ENCODE data around the gene ZNF423.

ZNF423 gene

GRCh38 chr16:49635591-49636581 lies 220.0 kb downstream of the ZNF423 start:
- no peak for DNase-seq

- no peak for DNase-seq
Observed at GRCh38 chr16:49635009-49635350, 220.9 kb downstream of the ZNF423 start.

GRCh38 chr16:49634235-49635008 lies 221.5 kb downstream of the ZNF423 start:
- DNase-seq, result no peak

- no peak for DNase-seq
Observed at GRCh38 chr16:49632795-49633184, 223.1 kb downstream of the ZNF423 start.

GRCh38 chr16:49632086-49632794 lies 223.7 kb downstream of the ZNF423 start:
- DNase-seq, result no peak

- DNase-seq, result no peak
Observed at GRCh38 chr16:49631187-49632041, 224.5 kb downstream of the ZNF423 start.

GRCh38 chr16:49630783-49631182 lies 225.1 kb downstream of the ZNF423 start:
- no peak for DNase-seq

GRCh38 chr16:49629851-49630250 lies 226.1 kb downstream of the ZNF423 start:
- no peak for DNase-seq

- no peak for DNase-seq
Observed at GRCh38 chr16:49628148-49628547, 227.8 kb downstream of the ZNF423 start.

- DNase-seq, result no peak
Observed at GRCh38 chr16:49625311-49626065, 230.4 kb downstream of the ZNF423 start.

- DNase-seq, result no peak
Observed at GRCh38 chr16:49623501-49624266, 232.2 kb downstream of the ZNF423 start.

GRCh38 chr16:49622421-49623402 lies 233.2 kb downstream of the ZNF423 start:
- DNase-seq, result no peak

- DNase-seq, result no peak
Observed at GRCh38 chr16:49622084-49622390, 233.9 kb downstream of the ZNF423 start.

GRCh38 chr16:49621241-49622083 lies 234.4 kb downstream of the ZNF423 start:
- DNase-seq, result no peak

- no peak for DNase-seq
Observed at GRCh38 chr16:49620869-49621240, 235.1 kb downstream of the ZNF423 start.

GRCh38 chr16:49620158-49620868 lies 235.6 kb downstream of the ZNF423 start:
- no peak for DNase-seq

GRCh38 chr16:49619811-49620157 lies 236.1 kb downstream of the ZNF423 start:
- DNase-seq, result no peak

- no peak for DNase-seq
Observed at GRCh38 chr16:49618955-49619354, 237.0 kb downstream of the ZNF423 start.
